ENCODE data around the gene RALGPS2. TPM values are rescaled to one million over a fixed set of nuclear protein-coding genes. Genes with fewer than 3 reads are reported as not detected.
"Not testable (repeated sequence)": the region's sequence is repeated elsewhere in the genome, so short reads cannot be mapped to it uniquely, and the experiment has no call there.

The RALGPS2 gene
- total and polyA plus RNA-seq, 2 donors from 2014 or later, result 3.6 to 32.8 TPM

DNA sequence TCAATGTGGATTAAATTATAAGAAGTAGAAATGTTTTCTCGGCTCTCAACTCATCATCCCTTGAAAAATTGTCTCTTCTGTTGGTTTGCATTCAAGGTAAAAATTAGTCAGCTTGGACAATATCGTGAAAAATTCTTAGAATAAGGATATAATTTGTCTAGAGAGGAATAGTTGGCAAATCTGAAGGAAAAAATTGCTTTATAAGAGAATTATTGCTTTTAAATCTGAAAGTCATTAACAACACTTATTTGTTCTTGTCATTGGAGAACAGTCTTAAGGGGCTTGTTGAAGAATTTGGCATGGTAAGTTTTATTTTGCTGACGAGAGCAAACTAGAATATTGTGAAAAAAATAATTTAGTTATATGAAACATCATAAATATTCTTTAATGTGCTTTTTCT, 119.4 kb downstream of the RALGPS2 start:
- Histone ChIP-seq H3K4me3 (ENCODE audit: low read length in 3 of 3) (no peak overlapping the region), H3K9me3 (ENCODE audit: control insufficient read depth in 2 of 3, insufficient read depth in 1 of 3, low read length in 3 of 3) (no peaks in the 10 kb centered on the region), H3K36me3 (ENCODE audit: control insufficient read depth in 2 of 3, insufficient read depth in 3 of 3, low read length in 3 of 3) (no peaks in the 10 kb centered on the region), H3K4me1 (ENCODE audit: control insufficient read depth in 2 of 3, insufficient read depth in 2 of 3, low read depth in 1 of 3, low read length in 3 of 3) (no peaks in the 10 kb centered on the region), H3K27me3 (ENCODE audit: control insufficient read depth, insufficient read depth, low read length) (no peaks in the 10 kb centered on the region), H3K9ac (ENCODE audit: low read length in 3 of 3) (no peak overlapping the region), H3K27ac (ENCODE audit: low read depth in 2 of 2, low read length in 2 of 2) (no peak overlapping the region)
- intact Hi-C loops (cut with DNase I), result no loop called here
- DNase-seq, result no peak
- FAIRE-seq, result no peak
- TF ChIP-seq, protein P1, sequence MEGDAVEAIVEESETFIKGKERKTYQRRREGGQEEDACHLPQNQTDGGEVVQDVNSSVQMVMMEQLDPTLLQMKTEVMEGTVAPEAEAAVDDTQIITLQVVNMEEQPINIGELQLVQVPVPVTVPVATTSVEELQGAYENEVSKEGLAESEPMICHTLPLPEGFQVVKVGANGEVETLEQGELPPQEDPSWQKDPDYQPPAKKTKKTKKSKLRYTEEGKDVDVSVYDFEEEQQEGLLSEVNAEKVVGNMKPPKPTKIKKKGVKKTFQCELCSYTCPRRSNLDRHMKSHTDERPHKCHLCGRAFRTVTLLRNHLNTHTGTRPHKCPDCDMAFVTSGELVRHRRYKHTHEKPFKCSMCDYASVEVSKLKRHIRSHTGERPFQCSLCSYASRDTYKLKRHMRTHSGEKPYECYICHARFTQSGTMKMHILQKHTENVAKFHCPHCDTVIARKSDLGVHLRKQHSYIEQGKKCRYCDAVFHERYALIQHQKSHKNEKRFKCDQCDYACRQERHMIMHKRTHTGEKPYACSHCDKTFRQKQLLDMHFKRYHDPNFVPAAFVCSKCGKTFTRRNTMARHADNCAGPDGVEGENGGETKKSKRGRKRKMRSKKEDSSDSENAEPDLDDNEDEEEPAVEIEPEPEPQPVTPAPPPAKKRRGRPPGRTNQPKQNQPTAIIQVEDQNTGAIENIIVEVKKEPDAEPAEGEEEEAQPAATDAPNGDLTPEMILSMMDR (IDR thresholded peaks at IDR 0.05; ENCODE audit: borderline replicate concordance, extremely low read depth, insufficient read depth), result no peak

DNA sequence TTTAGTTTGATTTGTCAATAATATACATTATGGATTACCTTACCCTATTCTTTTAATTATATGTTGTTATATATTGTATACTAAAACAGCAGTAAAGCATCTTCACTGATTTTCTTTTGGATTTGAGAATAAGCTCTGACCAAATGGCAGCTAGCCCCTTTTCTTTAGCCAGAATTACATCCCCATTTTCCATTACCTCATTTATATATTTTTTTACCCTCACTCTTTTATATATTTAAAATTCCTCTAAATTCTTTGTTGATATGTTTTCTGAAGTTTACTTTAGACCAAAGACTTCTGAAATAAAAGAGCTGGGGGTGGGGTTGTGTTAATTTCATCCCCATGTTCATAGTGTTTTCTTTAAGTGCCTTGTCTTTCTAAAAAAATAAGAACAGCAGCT, 121.3 kb downstream of the RALGPS2 start:
- Histone ChIP-seq H3K4me1 (ENCODE audit: control insufficient read depth in 2 of 3, insufficient read depth in 2 of 3, low read depth in 1 of 3, low read length in 3 of 3) (no peaks in the 10 kb centered on the region), H3K27me3 (ENCODE audit: control insufficient read depth, insufficient read depth, low read length) (no peaks in the 10 kb centered on the region), H3K4me3 (ENCODE audit: low read length in 3 of 3) (no peak overlapping the region), H3K27ac (ENCODE audit: low read depth in 2 of 2, low read length in 2 of 2) (no peak overlapping the region), H3K9me3 (ENCODE audit: control insufficient read depth in 2 of 3, insufficient read depth in 1 of 3, low read length in 3 of 3) (no peaks in the 10 kb centered on the region), H3K36me3 (ENCODE audit: control insufficient read depth in 2 of 3, insufficient read depth in 3 of 3, low read length in 3 of 3) (no peaks in the 10 kb centered on the region), H3K9ac (ENCODE audit: low read length in 3 of 3) (no peak overlapping the region)
- DNase-seq (no peak), FAIRE-seq (no peak)
- TF ChIP-seq, protein P1 (IDR thresholded peaks at IDR 0.05; ENCODE audit: borderline replicate concordance, extremely low read depth, insufficient read depth), result no peak
- intact Hi-C loops (cut with DNase I), result no loop called here

DNA sequence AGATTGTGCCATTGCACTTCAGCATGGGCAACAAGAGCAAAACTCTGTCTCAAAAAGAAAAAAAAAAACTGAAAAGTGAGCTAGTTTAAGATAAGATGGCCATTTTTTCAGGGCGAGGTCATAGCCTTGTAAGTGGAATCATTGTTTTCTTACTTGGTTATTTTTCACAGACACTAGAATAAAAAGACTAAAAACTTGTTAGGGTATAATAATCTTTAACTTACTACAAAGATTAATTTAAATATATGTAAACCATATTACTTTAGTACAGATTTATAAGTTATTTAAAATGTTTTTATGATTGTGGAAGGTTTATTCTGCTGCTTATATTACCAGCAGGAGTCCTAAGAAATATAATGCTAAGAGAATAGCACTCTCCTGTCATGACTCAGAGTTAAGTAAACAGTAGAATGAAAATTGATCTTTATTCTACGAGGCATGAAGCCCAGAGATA, 122.4 kb downstream of the RALGPS2 start:
- no peak overlapping the region for H3K4me3 ChIP-seq (ENCODE audit: low read length in 3 of 3)
- intact Hi-C loops (cut with DNase I), result no loop called here
- H3K9ac ChIP-seq (ENCODE audit: low read length in 3 of 3), result no peak overlapping the region
- no peaks in the 10 kb centered on the region for H3K27me3 ChIP-seq (ENCODE audit: control insufficient read depth, insufficient read depth, low read length)
- no peak overlapping the region for H3K27ac ChIP-seq (ENCODE audit: low read depth in 2 of 2, low read length in 2 of 2)
- no peaks in the 10 kb centered on the region for H3K4me1 ChIP-seq (ENCODE audit: control insufficient read depth in 2 of 3, insufficient read depth in 2 of 3, low read depth in 1 of 3, low read length in 3 of 3)
- TF ChIP-seq, protein P1 (IDR thresholded peaks at IDR 0.05; ENCODE audit: borderline replicate concordance, extremely low read depth, insufficient read depth), result no peak
- no peaks in the 10 kb centered on the region for H3K9me3 ChIP-seq (ENCODE audit: control insufficient read depth in 2 of 3, insufficient read depth in 1 of 3, low read length in 3 of 3)
- H3K36me3 ChIP-seq (ENCODE audit: control insufficient read depth in 2 of 3, insufficient read depth in 3 of 3, low read length in 3 of 3), result no peaks in the 10 kb centered on the region
- DNase-seq (no peak), FAIRE-seq (no peak)

DNA sequence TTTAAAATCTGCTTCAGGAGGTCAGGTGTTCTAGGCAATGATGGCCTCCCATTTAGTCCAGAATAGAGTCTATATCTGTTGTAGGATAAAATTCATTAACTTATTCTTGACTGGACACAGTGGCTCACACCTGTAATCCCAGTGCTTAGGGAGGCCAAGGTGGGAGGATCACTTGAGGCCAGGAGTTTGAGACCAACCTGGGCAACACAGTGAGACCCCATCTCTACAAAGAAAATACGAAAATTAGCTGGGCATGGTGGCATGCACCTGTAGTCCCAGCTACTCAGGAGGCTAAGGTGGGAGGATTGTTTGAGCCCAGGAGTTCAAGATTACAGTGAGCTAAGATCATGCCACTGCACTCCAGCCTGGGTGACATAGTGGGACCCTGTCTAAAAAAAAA, 122.9 kb downstream of the RALGPS2 start:
- FAIRE-seq; H3K9ac ChIP-seq (ENCODE audit: low read length in 3 of 3); H3K4me1 ChIP-seq (ENCODE audit: control insufficient read depth in 2 of 3, insufficient read depth in 2 of 3, low read depth in 1 of 3, low read length in 3 of 3); DNase-seq; H3K9me3 ChIP-seq (ENCODE audit: control insufficient read depth in 2 of 3, insufficient read depth in 1 of 3, low read length in 3 of 3); H3K27me3 ChIP-seq (ENCODE audit: control insufficient read depth, insufficient read depth, low read length); H3K36me3 ChIP-seq (ENCODE audit: control insufficient read depth in 2 of 3, insufficient read depth in 3 of 3, low read length in 3 of 3); H3K27ac ChIP-seq (ENCODE audit: low read depth in 2 of 2, low read length in 2 of 2); H3K4me3 ChIP-seq (ENCODE audit: low read length in 3 of 3); intact Hi-C loops (cut with DNase I): not testable (repeated sequence)
